ENCODE measurements around the gene MTX1.

GRCh38 chr1:155169541-155169940, 39.0 kb upstream of the MTX1 start:
- TF ChIP-seq, protein P1, sequence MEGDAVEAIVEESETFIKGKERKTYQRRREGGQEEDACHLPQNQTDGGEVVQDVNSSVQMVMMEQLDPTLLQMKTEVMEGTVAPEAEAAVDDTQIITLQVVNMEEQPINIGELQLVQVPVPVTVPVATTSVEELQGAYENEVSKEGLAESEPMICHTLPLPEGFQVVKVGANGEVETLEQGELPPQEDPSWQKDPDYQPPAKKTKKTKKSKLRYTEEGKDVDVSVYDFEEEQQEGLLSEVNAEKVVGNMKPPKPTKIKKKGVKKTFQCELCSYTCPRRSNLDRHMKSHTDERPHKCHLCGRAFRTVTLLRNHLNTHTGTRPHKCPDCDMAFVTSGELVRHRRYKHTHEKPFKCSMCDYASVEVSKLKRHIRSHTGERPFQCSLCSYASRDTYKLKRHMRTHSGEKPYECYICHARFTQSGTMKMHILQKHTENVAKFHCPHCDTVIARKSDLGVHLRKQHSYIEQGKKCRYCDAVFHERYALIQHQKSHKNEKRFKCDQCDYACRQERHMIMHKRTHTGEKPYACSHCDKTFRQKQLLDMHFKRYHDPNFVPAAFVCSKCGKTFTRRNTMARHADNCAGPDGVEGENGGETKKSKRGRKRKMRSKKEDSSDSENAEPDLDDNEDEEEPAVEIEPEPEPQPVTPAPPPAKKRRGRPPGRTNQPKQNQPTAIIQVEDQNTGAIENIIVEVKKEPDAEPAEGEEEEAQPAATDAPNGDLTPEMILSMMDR (conservative IDR thresholded peaks at IDR 0.05; ENCODE audit: low read depth in 2 of 2) = no peak
- TF ChIP-seq, protein P2, sequence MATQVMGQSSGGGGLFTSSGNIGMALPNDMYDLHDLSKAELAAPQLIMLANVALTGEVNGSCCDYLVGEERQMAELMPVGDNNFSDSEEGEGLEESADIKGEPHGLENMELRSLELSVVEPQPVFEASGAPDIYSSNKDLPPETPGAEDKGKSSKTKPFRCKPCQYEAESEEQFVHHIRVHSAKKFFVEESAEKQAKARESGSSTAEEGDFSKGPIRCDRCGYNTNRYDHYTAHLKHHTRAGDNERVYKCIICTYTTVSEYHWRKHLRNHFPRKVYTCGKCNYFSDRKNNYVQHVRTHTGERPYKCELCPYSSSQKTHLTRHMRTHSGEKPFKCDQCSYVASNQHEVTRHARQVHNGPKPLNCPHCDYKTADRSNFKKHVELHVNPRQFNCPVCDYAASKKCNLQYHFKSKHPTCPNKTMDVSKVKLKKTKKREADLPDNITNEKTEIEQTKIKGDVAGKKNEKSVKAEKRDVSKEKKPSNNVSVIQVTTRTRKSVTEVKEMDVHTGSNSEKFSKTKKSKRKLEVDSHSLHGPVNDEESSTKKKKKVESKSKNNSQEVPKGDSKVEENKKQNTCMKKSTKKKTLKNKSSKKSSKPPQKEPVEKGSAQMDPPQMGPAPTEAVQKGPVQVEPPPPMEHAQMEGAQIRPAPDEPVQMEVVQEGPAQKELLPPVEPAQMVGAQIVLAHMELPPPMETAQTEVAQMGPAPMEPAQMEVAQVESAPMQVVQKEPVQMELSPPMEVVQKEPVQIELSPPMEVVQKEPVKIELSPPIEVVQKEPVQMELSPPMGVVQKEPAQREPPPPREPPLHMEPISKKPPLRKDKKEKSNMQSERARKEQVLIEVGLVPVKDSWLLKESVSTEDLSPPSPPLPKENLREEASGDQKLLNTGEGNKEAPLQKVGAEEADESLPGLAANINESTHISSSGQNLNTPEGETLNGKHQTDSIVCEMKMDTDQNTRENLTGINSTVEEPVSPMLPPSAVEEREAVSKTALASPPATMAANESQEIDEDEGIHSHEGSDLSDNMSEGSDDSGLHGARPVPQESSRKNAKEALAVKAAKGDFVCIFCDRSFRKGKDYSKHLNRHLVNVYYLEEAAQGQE (IDR thresholded peaks at IDR 0.05; ENCODE audit: unreplicated experiment) = no peak
- TF ChIP-seq EZH2 (IDR thresholded peaks at IDR 0.05; ENCODE audit: low read depth, unreplicated experiment) (no peak), POLR2AphosphoS5 (IDR thresholded peaks at IDR 0.05; ENCODE audit: low read depth) (no peak), JUNB (IDR thresholded peaks at IDR 0.05; ENCODE audit: unreplicated experiment) (no peak), ETS1 (IDR thresholded peaks at IDR 0.05) (no peak), EZH2phosphoT487 (IDR thresholded peaks at IDR 0.05; ENCODE audit: unreplicated experiment) (no peak), ZNF114 (CRISPR knock-in tag; IDR thresholded peaks at IDR 0.05) (no peak), CREB1 (CRISPR knock-in tag; IDR thresholded peaks at IDR 0.05; ENCODE audit: low read depth) (no peak), ZNF462 (CRISPR knock-in tag; IDR thresholded peaks at IDR 0.05) (no peak), STAT1 (IDR thresholded peaks at IDR 0.05; ENCODE audit: unreplicated experiment) (no peak)
